ENCODE results near the gene CCSER1.
"Not testable (repeated sequence)": the region's sequence is repeated elsewhere in the genome, so short reads cannot be mapped to it uniquely, and the experiment has no call there.

The CCSER1 gene

DNA sequence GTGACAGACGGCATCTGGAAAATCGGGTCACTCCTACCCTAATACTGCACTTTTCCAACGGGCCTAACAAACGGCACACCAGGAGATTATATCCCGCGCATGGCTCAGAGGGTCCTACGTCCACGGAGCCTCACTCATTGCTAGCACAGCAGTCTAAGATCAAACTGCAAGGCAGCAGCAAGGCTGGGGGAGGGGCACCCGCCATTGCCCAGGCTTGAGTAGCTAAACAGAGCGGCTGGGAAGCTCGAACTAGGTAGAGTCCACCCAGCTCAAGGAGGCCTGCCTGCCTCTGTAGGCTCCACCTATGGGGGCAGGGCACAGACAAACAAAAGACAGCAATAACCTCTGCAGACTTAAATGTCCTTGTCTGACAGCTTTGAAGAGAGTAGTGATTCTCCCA is 280.7 kb downstream of the CCSER1 start:
- not testable (repeated sequence) for H3K4me3 ChIP-seq (ENCODE audit: low read depth, low read length); DNase-seq (ENCODE audit: low read depth)

GRCh38 chr4:90412786-90413185 is 285.6 kb downstream of the CCSER1 start:
- not testable (repeated sequence) for H3K4me3 ChIP-seq (ENCODE audit: low read depth, low read length); DNase-seq (ENCODE audit: low read depth)

GRCh38 chr4:90415116-90415515 is 287.9 kb downstream of the CCSER1 start:
- H3K4me3 ChIP-seq (ENCODE audit: low read depth, low read length), result no peak overlapping the region
- DNase-seq (ENCODE audit: low read depth), result no peak

GRCh38 chr4:90419124-90419711 is 292.0 kb downstream of the CCSER1 start:
- no peak overlapping the region for H3K4me3 ChIP-seq (ENCODE audit: low read depth, low read length)
- peak; percentile 5 for DNase-seq (ENCODE audit: low read depth)

DNA sequence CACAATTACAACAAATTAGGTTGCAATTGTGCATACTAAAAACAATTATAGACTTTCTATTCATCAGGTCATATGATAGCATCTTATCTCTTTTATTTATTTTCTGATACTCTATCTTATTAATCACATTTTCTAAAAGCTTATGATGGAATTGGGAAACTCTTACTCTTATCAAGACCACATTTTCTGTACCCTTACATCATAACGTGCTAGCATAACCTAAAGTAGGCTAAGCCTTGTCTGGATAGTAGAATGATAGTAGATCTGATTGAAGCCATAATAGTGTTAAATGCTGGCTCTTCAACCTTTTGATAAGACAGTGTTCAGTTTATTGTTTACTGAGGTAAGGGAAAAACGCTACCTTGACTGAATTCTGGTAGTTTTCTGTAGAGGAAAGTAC is 294.0 kb downstream of the CCSER1 start:
- no peak for DNase-seq (ENCODE audit: low read depth)
- H3K4me3 ChIP-seq (ENCODE audit: low read depth, low read length), result no peak overlapping the region

- no peak for DNase-seq (ENCODE audit: low read depth)
- no peak overlapping the region for H3K4me3 ChIP-seq (ENCODE audit: low read depth, low read length)
Measured at GRCh38 chr4:90425893-90426292, 298.7 kb downstream of the CCSER1 start.

- DNase-seq (ENCODE audit: low read depth), result no peak
- H3K4me3 ChIP-seq (ENCODE audit: low read depth, low read length), result no peak overlapping the region
Measured at GRCh38 chr4:90438522-90438921, 311.3 kb downstream of the CCSER1 start.

DNA sequence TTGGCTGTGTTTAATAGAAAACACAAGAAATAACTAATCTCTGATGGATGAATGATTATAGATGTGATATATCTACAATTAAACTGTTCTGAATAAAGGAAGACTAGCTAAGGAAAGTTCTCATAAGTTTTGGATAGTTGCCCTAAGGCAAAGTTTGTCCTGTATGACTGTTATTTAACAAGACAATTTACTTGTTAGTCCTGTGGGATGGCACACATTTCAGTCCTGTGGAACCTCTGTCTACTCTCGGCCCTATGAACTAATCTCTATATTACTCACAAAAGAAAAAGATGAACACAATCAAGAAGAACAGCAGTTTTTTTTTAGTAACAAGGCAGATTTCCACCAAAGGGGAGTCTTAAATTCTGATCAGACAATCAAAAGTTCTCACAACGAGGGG is 314.6 kb downstream of the CCSER1 start:
- DNase-seq (ENCODE audit: low read depth), result no peak

DNA sequence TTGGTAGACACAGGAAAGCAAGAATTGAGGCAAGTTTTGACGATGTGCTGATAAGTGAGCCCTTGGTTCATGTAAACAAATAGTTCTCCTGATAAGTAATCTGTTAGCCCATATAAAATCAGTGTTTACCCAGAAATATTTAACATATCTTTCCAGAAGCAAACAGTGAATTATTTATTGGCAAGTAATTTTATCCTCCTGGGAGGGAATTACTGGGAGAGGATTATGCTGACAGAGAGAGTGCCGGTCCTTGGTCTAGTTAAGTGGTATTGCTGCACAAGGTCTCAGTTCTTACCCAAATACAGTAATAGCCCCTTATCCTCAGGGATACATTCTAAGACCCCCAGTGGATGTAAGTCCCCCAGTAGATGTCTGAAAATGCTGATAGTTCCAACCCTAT is 315.4 kb downstream of the CCSER1 start:
- H3K4me3 ChIP-seq (ENCODE audit: low read depth, low read length), result no peak overlapping the region
- DNase-seq (ENCODE audit: low read depth), result no peak

More for the DNA sequence above, 314.6 kb downstream of the CCSER1 start:
- no peak overlapping the region for H3K4me3 ChIP-seq (ENCODE audit: low read depth, low read length)

GRCh38 chr4:90443231-90443630 is 316.0 kb downstream of the CCSER1 start:
- H3K4me3 ChIP-seq (ENCODE audit: low read depth, low read length), result no peak overlapping the region
- no peak for DNase-seq (ENCODE audit: low read depth)

DNA sequence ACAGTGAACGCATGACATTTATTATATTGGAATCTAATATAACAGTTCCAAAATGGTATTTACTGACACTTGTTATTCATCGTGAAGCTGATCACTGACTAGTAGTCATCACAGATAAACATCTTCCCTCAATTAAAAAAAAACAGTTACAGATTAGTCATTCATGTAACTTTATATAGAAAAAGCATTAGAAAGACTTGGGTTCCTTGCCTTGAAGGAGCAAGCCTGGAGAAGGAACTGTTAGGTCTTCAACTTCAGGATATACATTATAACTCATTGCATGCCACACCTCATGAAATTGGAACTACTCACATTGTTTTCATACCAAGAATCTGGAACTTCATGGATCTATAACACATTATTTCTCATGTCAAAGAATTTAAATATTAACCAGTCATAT is 317.7 kb downstream of the CCSER1 start:
- H3K4me3 ChIP-seq (ENCODE audit: low read depth, low read length), result no peak overlapping the region
- no peak for DNase-seq (ENCODE audit: low read depth)

- no peak overlapping the region for H3K4me3 ChIP-seq (ENCODE audit: low read depth, low read length)
- no peak for DNase-seq (ENCODE audit: low read depth)
Measured at GRCh38 chr4:90445380-90445779, 318.2 kb downstream of the CCSER1 start.

- H3K4me3 ChIP-seq (ENCODE audit: low read depth, low read length), result no peak overlapping the region
- DNase-seq (ENCODE audit: low read depth), result no peak
Measured at GRCh38 chr4:90449626-90450025, 322.4 kb downstream of the CCSER1 start.

GRCh38 chr4:90456891-90457290 is 329.7 kb downstream of the CCSER1 start:
- no peak for DNase-seq (ENCODE audit: low read depth)
- H3K4me3 ChIP-seq (ENCODE audit: low read depth, low read length), result no peak overlapping the region

DNA sequence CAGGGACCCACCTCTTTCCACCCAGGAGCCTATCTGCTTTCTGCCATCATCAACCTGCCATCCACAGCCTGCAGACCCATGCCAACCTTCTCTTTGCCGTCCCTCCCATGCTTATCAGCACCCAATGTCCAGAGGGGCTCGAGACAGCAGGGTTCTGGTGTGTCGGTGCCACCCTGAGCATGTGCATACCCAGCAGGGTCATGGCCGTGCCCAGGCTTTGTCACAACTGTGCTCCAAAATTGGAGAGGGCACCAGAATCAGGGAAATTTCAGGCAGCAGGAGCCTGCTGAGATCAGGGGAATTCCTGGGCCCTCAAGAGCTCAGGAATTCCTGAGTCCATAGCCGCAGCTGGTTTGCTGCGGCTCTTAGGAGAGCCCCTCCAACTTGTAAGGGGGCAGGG is 330.6 kb downstream of the CCSER1 start:
- DNase-seq (ENCODE audit: low read depth), result no peak
- no peak overlapping the region for H3K4me3 ChIP-seq (ENCODE audit: low read depth, low read length)

- DNase-seq (ENCODE audit: low read depth), result no peak
- no peak overlapping the region for H3K4me3 ChIP-seq (ENCODE audit: low read depth, low read length)
Measured at GRCh38 chr4:90458576-90458975, 331.4 kb downstream of the CCSER1 start.

- no peak for DNase-seq (ENCODE audit: low read depth)
Measured at GRCh38 chr4:90474484-90474883, 347.3 kb downstream of the CCSER1 start.

GRCh38 chr4:90476019-90476418 is 348.8 kb downstream of the CCSER1 start:
- DNase-seq (ENCODE audit: low read depth), result no peak
- no peak overlapping the region for H3K4me3 ChIP-seq (ENCODE audit: low read depth, low read length)

More at GRCh38 chr4:90474484-90474883, 347.3 kb downstream of the CCSER1 start:
- no peak overlapping the region for H3K4me3 ChIP-seq (ENCODE audit: low read depth, low read length)

DNA sequence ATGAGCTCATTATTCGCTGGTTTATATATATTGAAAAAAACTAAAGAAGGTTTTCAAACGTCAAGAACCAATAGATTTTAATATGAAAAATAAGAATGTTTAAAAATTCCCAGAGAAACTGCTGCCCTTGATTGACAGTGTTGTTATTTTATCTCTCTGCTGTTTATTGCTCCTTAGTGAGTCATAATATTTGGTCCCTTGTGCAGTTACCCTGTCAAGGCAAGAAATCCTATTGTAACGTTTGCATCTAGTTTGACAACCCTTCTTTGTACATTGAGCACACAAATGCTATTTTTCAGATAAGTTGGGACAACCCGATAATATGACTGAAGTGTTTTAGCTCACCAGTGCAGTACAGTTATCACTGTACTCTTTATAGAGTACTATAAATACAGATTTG is 349.4 kb downstream of the CCSER1 start:
- H3K4me3 ChIP-seq (ENCODE audit: low read depth, low read length), result no peak overlapping the region

DNA sequence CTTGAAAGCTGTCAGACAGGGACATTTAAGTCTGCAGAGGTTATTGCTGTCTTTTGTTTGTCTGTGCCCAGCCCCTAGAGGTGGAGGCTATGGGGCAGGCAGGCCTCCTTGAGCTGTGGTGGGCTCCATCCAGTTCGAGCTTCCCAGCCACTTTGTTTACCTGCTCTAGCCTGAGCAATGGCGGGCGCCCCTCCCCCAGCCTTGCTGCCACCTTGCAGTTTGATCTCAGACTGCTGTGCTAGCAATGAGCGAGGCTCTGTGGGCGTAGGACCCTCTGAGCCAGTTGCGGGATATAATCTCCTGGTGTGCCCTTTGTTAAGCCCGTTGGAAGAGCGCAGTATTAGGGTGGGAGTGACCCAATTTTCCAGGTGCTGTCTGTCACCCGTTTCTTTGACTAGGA is 357.7 kb downstream of the CCSER1 start:
- H3K4me3 ChIP-seq (ENCODE audit: low read depth, low read length); DNase-seq (ENCODE audit: low read depth): not testable (repeated sequence)

More for the DNA sequence above, 349.4 kb downstream of the CCSER1 start:
- DNase-seq (ENCODE audit: low read depth), result no peak

DNA sequence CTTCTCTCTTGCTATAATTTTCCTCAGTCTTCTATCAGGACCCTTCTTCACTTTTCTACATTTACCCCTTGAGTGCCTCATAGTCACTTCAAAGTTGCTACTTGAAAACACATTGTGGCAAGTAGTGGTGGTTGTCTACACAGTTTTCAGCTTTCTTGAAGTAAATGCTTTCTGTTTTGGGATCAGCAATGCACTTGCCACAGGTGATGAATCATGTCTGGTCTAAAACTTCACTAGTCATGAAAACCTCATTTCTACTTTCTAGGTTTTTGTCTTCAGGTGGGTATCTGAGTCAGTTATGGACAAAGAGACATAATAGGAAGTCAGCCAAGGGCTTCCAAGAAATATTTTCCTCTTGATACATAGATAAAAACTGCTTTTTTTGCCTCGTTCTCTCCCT is 359.2 kb downstream of the CCSER1 start:
- H3K4me3 ChIP-seq (ENCODE audit: low read depth, low read length), result no peak overlapping the region
- DNase-seq (ENCODE audit: low read depth), result no peak

- DNase-seq (ENCODE audit: low read depth), result no peak
- no peak overlapping the region for H3K4me3 ChIP-seq (ENCODE audit: low read depth, low read length)
Measured at GRCh38 chr4:90495211-90495610, 368.0 kb downstream of the CCSER1 start.

Data from skeletal muscle cell (primary cell).